HG02981 (cell line): ENCODE results near the gene TMEM51.

Experiments
- ATAC-seq: cut with Tn5 transposase; IDR thresholded peaks from one replicate; pipeline ENCODE4 v1.9.1; 2021; ENCODE audit warnings: mild to moderate bottlenecking, moderate library complexity; ENCODE audit not compliant: unreplicated experiment

Gene TMEM51

DNA sequence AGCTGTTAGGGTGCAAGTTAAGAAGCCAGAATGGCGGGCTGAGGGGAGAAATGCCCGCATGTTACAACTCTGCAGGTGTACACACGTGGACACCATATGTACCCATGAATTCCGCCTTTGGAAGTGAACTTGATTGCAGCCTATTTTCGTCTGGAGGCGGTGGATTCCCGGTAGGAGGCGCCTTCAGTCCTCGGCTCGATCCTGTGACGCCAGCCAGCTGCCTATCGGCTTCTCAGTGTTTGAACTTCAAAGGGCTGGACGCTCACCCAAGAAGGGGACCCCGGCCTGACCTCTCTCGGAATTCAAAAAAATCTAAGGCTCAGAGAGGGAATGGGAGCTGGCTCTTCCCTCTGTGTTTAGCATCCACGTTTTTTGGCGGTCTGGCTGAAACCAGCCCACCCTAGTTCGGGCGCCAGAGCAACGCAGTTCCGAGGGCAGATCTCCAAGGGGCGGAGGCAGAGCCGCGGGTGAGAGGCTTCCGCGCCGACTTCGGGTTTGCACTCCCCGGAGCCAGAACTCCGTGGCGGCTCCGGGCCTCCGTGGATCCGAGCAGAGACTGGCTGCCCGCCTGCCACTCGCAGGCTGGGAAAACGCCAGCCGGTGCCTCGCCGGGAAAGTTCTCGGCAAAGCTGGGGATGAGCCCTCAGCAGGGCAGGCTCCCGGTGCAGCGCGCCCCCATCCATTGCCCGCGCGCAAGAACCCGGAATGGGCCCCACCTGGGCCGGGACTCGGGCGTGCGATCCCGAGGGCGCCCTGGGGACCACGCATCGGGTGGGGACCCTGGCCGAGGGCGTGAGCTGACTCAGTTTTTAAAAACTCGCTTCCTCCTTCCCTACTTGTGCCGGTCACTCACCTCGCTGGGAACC lies 996 bp upstream of the TMEM51 start:
- ATAC-seq = no peak

DNA sequence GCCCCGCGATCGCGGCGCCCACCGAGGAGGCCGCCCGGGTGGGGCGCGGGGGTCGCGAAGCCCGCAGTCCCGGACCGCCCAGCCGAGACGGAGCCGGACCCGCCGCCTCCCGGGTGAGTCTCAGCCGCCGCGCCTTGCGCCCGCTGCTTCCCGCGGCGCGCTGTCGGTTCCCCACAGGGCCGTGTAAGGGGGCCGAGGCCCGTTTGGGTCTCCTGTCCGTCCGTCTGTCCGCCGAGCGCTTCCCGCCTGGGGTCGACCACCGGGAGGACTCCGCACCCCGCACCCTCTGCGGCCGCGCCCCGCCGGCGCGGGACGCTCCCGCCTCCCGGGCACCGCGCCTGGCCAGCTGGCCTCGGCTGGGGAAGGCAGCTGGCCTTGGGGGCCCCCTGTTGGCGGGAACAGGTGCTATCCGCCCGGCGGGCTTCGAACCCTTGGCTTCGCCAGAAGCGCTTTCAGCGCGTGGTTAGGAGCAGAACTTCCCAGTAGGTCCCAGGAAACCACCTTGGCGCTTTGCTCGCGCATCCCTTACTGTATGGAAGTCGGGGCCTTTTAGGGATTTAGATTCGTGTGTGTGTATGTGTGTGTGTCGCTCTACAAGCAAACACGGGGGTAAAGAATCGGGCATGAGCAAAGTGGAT lies 414 bp downstream of the TMEM51 start:
- no peak for ATAC-seq

DNA sequence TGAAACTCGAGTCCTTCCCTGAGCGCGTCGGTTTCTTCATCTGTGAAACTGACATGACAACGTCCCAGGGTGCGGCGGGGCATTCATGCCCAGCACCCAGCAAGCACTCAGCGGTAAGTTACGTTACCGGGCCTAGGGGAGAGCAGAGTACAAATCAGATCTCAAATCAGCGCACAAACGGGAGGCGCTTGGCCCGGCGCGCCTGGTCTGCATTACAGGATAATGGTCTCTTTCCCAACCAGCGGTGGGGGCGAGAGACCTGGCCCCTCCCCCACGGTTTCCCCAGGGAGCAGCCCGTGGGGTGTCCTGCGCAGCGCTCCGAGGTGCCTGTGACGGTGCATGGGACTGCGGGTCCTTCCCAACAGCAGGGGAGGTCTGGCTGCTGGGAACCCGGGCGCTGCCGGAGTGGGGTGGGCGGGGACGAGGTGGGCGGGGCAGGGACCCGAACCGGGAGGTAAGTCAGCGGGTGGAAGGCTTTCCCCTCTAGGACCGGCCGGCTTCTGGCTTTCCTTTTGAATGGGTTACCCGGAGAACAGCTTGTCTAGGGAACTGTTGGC lies 1.0 kb downstream of the TMEM51 start:
- ATAC-seq = no peak

DNA sequence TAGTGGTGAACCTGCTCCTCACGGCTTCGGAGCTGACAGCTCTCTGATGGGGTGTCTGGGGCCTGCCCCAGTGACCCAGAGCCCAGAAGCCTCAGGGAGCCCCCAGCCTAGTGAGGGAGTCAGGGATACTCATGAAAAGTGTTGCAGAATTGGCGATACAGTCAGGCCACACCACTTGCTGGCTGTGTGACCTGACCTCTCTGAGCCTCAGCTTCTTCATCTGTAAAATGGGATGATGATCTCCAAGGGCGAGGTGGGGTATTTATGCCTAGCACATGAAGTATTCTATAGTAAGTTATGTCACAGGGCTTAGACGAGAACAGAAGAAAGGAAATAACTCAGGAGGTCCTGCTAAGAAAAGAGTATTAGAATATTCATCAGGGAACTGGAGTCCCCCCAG lies 1.6 kb downstream of the TMEM51 start:
- ATAC-seq = no peak

DNA sequence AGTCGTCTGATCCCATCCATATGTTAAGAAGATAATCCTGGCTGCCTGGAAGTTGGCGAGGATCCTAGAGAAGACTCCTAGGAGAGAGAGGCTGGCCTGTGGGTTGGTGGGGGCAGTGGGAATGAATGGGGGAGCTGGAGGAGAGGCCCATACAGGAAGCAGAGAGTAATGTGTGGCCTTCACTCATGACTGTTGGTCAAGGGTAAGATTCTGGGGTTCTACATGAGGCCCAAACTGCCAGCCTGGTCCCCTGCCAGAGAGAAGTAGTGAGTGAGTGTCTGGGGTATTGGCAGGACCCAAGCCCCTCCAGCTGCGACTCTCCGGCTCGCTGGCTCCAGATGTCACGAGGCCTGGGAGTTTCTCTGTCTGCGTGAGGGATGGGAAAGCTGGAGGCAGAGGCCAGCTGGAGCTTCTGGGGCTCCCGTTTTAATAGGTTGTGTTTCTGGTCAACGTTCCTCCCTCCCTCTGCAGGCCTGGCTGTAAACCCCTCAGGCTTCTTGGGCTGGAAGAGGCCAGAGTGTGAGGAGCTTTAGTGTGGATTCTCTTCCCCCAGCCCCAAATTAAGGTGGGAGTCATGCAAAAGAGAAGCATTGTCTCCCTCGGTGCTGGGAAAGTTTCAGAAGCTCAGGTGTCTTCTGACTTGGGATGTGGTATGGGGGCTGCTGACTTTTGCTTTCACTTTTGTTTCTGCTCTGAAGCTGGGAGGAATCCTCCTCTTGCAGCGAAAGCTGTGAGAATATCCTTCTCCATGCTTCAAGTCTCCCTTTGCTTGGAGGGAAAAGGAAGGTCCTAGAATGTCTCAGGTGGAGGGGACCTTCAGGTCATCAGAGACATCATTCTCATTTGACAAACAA lies 2.6 kb downstream of the TMEM51 start:
- no peak for ATAC-seq

DNA sequence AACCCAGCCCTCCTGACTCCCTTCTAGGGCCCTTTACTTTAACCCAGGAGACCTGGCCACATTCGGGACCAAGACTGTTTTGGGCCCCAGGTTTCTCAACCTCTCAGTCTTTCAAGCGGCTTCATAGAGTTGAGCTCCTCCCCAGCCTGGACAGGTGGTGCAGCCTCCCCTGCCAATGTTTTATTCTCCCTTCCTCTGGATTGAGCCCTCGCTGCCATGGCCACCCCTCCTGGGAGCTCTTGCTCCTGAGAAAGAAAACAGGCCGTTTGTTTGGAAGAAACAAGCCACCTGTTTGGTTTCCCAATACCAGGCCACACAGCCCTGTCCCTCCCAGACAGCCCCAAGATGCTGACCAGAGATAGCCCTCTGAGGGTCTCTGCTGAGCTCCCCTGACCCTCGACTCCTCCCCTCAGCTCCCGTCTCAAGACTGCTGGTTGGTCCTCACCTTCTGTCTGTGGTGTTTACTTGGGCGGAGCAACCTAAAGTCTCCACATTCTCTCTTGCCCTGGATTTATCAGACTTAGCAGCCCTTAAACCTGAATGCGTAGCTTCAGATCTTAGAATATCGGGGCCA lies 3.3 kb downstream of the TMEM51 start:
- no peak for ATAC-seq

DNA sequence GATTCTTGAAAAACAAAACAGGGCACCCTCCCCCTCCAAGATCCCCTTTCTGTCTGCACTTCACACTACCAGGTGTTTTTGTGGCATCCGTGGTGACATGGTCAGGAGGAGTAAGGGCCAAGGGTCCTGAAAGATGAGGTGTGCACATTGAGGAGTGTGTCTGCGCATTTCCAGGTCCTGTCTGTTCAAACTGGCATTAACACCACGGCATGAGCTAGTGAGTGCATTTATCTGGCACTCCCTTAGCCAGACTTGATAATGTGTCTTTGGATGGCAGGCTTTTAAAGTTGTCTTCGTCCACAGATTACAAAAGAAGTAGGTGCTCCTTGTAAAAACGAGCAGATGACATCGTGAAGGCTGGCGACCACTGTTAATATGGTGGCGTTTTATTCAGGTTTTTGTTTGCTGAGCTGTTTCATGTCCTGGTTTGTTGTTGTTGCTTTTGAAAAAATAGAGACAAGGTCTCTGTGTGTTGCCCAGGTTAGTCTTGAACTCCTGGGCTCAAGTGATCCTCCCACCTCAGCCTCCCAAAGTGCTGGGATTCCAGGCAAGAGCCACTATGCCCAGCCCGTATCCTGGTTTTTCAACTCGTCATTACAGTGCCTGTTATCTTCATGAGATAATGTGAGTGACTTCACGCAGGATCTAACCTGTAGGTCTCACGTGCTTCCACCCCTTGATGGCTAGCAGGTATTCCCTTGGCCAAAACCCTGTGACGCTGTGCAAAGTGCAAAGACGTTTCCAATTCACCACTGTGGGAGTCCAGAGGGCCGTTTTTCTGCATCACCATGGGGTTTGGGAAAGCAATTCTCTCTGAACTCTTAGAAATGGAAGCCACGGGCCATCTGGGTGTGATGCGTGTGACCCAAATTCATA lies 4.2 kb downstream of the TMEM51 start:
- ATAC-seq = no peak

DNA sequence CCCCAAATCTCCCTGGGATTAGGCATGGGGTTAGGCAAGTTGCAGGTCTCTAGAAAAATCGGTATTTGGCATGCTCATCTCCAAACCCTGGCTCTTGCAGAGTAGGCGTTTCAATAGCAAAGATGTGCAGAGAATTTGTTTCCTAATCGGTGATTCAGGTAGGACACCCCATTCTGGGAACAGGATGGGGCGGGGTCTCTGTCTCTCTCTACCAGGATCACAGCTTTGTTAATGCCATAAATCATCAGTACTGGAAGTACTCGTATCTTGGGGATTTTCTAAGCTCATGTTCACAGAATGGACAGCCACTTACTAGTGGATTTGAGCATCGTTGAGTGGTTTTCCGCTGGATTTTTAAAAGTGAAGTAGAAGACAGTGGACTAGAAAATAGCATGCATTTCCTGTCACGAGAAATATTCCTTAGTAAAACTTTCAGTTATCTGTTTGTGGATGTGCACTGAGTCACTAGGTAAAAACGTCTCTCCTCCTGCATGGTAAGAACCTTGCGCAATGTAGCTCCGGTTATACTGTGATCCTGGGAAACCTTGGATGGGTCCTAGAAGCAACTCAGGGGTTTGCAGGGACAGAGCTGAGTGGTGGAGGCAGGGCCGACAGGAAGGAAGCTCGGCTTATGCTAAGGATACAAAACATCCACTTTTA lies 5.1 kb downstream of the TMEM51 start:
- ATAC-seq = no peak

DNA sequence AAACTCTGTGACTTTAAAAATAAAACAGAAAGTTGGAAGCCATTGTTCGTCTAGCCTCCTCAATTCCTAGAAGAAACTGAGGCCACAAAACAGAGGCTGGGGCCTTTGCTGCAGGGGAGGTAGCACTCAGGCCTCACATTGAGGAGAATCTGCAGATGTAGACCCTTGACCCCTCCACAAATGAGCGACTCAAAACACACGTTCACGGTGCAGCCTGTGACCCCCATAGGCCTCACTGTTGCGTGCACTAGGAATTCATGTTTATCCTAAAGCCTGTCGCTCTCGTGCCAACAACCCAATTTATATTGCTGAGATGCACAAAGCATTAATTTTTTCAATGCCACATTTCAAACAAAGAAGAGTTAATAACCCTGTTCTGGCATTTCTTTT lies 5.6 kb downstream of the TMEM51 start:
- ATAC-seq = no peak

DNA sequence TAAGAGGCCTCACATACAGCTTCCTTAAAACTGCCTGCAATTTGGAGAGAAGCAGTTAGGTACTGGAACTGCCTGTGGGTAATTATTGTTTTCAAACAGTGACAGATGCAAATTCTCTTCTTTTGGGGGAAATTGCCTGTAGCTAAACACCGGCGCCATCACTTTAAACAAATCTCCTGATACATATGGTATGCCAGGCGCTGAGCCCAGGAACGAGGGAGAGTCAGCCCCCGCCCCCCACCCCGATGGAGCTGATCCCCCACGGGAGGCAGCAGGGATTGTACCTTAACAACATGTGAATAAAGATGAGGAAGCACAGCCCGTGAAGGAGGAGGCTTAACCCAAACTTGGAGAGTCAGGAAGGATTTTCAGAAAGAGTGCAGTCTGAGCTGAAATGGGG lies 7.1 kb downstream of the TMEM51 start:
- no peak for ATAC-seq

DNA sequence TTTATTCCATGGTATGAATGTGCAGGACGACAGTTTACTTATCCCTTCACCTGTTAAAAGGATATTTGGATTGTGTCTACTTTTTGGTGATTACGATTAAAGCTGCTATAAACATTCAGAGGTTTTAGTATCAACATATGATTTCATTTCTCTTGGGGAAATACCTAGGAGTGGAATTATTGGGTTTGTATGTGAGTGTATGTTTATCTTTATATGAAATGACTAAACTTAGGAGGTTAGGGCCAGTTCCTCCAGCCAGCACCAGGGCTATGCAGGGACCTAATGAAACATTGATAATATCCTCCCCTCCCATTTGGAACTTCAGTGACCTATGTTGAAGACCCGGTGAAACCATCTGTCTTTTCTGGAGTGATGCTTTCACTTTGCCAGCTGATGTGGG lies 13.8 kb downstream of the TMEM51 start:
- no peak for ATAC-seq

DNA sequence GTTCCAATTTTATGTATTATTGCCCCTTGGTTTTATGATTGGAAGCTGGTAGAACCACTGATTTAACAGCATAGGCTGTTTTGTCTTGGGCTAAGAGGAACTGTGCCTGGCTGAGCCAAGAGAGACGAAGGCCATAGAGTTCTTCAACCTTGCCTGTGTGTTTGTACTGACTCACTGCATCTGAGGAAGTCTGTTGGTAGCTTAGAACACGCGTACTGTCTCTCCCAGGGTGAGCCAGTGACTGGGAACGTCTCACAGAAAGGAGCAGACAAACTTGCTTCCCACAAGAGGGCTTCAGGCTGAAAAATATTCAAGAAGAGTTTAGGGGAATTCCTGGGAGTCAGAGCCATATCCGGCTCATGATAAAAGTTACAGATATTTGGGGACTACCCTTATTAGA lies 14.9 kb downstream of the TMEM51 start:
- no peak for ATAC-seq

DNA sequence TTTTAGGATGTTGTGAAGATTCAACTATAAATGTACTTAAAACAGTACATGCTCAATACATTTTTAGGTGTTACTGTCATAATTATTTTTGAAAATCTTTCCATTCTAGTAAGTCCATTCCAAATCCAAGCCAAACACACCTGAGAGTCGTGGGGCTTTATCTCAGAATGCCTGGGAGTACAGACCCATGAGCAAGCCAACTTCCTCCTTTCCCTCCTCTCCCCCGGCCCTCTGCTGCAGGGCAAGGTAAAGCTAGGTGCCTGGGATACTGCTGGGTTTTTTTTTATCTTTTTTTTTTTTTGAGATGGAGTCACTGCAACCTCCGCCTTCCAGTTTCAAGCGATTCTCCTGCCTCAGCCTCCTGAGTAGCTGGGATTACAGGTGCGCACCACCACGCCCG lies 16.5 kb downstream of the TMEM51 start:
- ATAC-seq = no peak

DNA sequence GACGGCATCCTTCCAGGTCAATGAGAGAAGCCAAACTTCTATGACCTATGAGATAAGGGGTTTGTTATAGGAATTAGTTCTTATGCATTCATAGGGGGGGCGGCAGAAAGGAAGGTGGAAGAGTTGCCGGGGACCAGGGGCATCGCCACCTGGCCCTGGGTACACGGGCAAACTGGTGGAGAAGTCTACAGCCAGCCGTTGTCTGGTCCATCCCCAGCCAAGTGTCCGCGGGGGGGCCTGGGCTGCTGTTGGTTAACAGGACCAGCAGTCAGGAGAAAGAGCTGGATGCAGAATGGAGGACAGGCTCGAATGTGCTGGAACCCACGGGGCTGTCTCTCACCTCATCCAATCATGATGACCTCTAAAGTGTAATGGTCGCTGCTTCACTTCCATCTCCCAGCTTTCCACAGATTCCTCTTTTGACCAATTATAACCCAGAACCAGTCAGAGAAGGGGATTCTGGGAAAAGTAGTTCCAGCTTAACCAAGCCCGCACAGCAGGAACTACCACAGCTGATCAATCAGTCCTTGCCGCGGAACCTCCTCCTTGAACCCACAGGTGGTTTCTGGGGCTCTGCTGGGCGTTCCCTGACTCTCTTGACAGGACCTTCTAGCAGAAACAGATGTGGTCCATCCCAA lies 17.8 kb downstream of the TMEM51 start:
- ATAC-seq = no peak

DNA sequence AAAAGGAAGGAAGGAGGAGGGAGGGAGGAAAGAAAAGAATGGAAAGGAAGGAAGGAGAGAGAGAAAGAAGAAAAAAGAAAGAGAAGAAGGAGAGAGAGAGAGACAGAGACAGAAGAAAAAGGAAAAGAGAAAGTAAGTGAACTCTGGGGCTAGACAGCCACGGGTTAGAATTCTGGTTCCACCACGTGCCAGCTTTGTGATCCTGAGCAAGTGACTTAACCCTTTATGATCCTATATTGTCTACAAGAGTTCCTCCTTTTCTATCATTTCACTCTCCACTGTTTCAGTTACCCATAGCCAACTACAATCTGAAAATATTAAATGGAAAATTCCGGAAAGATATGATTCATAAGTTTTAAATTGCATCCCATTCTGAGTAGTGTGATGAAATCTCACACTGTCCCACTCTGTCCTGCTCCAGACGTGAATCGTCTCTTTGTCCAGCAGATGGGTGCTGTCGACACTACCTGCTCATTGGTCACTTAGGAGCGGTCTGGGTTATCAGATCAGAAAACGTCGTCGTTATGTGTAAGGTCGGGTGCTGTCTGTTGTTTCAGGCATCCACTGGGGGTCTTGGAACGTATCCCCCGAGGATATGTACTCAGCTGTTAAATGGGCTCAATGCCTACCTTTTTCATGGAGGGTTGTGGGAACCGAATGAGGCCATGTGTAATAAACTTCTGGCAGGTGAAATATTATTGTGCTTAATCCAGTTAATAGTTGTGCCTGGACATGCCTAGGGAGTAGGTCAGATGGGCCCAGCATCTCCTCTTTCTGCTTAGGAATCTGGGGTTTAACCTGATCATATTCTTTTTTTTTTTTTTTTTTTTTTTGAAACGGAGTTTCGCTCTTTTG lies 19.1 kb downstream of the TMEM51 start:
- ATAC-seq = no peak

DNA sequence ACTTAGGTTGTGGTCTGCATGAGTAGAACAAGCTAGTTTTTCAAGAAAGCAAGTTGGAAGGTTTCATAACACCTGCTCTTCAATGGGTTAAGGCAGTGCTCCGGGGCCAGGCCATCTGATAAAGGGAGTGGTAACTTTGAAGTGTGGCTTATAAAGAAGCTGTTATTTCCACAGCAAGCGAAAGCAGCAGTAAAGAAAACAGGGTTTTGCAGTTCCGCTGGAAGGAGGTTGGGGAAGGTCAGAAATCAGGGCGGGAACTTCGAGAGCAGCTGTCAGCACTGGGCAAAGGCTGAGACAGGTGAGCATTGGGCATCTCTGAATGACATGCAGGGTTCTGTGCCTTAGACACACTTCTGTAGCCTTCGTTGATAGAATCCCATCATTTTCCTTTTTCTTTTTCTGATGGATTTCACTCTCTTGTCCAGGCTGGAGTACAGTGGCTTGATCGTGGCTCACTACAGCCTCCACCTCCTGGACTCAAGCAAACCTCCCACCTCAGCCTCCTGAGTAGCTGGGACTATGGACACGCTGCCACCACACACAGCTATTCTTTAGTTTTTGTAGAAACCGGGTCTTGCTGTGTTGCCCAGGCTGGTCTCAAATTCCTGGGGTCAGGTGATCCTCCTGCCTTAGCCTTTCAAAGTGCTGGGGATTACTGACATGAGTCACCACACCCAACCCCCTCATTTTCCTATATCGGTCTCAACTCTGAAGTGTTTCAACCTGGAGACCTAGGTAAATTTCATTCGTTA lies 20.5 kb downstream of the TMEM51 start:
- no peak for ATAC-seq

DNA sequence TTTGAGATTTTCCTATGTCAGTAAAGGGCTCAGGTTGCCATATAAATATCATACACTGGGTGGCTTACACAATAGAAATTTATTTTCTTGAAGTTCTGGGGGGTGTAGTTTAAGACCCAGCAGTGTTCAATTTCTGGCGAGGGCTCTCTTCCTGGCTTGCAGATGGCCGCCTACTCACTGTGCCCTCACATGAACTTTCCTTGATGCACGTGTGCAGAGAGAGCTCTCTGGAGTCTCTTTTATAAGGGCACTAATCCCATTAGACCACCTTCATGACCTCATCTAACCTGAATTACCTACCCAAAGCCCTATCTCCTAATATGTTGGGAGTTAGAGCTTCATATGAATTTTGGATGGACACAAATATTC lies 21.1 kb downstream of the TMEM51 start:
- no peak for ATAC-seq
